IPS DF 4.7 (cell line): ENCODE measurements around the gene PGAM5.

Experiments used
- DNase-seq: peaks from one replicate; pipeline ENCODE4 v3.0.0-alpha.2; 2013; ENCODE audit warnings: low spot score; ENCODE audit errors: extremely low read depth

Gene PGAM5

GRCh38 chr12:132710405-132711079, at the start of gene PGAM5:
Gene PGAM5, plus strand, starts transcription at chr12:132710842. Its CDS starts 35 bp downstream, at chr12:132710877.
- no peak for DNase-seq

- DNase-seq, result no peak
These were observed 49.6 kb upstream of the PGAM5 start for GRCh38 chr12:132660996-132661395.

DNA sequence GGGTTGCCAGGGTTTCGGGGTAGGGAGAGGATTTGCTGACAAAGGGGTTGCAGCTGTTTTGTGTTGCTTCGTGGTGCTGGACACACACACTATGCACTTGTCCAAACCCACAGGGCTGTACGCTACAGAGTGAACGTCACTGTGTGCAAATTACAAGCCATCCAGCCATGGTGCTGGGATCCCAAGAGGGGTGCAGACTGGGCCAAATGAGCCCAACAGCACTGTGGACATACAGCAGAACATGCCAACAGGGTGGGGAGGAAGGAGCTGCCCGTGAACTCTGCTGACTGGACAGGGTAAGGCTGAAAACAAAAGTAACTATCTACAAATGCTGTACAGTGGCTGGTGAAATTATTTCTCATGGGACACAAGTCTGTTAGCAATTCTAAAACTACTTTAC, 48.7 kb upstream of the PGAM5 start:
- DNase-seq, result no peak

- DNase-seq, result no peak
These were observed 47.5 kb upstream of the PGAM5 start for GRCh38 chr12:132662901-132663755.

DNA sequence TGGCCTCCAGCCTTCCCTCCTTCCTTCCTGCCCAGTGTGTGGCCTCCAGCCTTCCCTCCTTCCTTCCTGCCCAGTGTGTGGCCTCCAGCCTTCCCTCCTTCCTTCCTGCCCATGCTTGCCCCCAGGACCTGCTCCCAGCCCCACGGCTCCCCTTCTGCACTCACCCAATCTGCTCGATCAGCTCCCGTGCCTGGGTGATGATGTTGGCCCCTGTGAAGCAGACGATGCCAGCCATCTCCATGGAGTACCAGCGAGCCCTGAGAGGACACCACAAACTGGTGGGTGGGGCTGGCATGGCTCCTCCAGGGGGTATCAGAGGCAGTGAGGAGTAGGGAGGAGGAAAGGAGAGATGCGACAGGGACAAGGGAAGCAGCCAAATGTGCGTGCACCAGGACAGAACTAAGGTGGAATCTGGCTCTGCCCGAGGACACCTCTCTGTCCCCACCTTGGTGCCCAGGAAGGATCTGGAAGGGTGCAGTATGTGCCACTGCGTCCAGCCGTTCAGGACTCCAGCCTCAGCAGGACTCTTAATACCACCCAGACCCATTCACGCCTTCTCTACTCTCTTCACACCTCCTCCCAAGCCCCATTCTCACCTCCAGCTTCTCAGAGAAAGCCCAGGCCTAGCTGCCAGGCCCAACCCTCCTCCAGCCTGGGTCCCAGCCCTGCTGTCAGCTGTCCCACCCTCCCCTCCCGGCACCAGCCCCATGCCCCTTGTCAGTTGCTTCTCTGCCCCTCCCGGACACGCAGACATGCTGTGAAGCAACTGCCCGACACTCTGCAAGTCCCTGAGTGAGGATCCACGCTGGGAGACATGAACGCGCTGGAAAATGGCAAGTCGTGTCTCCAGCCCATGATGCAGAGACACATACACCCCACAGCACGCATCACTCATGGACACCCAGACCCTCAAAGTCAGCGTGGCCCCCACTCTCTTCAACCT, 46.2 kb upstream of the PGAM5 start:
- no peak for DNase-seq

GRCh38 chr12:132665149-132665491, 45.5 kb upstream of the PGAM5 start:
- DNase-seq, result no peak

GRCh38 chr12:132665794-132666193, 44.8 kb upstream of the PGAM5 start:
- no peak for DNase-seq

- DNase-seq, result no peak
These were observed 42.2 kb upstream of the PGAM5 start for GRCh38 chr12:132668191-132669088.

- DNase-seq, result no peak
These were observed 41.3 kb upstream of the PGAM5 start for GRCh38 chr12:132669166-132669879.

DNA sequence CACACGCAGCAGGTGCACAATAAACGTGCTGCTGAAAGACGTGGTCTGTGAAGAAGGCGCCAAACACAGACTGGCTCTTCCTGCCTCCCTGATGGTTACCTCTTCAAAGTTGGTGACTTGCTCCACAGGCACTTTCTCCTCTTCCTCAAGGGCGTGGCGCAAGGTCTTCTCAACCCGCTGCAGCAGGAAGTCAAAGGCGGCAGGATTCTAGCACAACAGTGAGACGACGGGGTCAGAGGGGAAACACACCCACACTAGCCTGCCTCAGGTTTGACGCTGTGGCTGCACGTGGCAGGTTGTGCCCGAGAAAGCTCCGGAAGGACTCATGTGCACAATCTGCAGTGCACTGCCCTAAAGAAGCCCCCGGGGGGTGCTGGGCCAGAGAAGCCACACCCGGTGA, 38.5 kb upstream of the PGAM5 start:
- DNase-seq, result no peak

GRCh38 chr12:132672678-132673077, 38.0 kb upstream of the PGAM5 start:
- no peak for DNase-seq

GRCh38 chr12:132673288-132674179, 37.1 kb upstream of the PGAM5 start:
- no peak for DNase-seq

GRCh38 chr12:132674561-132674960, 36.1 kb upstream of the PGAM5 start:
- DNase-seq, result no peak

DNA sequence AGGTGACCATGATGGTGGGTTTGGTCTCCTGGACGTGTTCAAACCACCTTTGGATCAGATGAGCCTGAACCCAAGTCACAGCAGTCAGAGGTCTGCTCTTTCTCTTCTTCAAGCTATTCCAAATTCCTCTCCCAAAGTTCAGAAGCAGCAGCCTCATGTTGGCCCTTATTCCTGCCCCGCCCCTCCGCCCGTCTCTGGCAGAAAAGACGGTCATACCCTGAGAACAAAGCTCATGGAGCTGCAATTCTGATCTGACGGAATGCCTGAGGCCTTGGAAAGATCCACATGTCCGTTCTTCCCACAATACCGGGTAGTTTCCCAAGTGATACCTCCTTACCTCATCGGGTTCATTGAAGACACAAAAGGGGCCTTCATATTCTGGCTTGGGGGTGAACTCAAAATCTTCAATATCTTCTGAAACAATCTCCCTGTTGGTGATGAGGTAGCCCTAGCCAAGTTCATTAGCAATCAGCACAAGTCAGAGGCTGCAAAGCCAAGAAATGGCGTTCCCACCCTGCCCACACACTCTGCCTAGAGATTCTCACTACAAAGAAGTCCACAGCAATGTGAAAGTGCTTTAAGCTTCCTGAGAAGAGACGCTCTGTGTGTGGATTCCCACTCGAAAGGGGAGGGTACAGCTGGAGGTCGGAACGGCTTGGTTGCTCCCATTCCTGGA, 34.7 kb upstream of the PGAM5 start:
- DNase-seq, result no peak

DNA sequence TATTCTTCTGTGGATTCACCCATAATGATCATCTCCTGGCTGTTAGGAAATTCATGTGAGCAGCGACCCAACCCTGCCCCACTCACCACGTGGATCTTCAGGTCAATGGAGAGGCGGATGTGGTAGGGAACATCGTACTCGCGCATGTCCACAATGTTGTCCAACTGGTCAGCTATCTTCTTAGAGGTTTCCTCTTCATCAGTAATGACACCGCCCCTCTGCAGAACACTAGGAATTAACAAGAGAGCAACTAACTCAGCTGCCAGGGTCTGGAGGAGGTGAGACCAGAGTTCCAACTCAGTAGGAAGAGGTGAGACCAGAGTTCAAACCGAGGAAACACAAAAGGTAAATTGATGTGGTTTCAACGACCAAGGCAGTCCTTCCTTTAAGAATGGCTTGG, 33.1 kb upstream of the PGAM5 start:
- no peak for DNase-seq

DNA sequence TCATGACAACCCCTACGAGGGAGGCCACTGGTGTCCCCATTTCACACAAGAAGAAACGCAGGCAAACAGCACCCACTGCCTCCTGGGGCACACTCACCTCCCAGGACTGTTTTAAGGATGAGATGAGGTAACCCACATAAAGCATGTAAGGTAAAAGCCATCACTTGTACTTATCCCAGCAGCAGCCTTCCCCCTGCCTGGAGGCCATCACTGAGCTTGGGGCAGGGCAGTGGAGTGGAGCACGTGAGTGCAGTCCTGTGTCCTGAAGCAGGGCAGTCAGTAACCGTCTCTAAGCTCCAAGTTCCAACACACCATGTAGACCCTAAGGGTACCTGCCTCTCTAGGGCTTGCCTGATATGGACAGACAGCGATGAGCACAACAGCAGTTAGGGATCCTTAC, 25.2 kb upstream of the PGAM5 start:
- no peak for DNase-seq

DNA sequence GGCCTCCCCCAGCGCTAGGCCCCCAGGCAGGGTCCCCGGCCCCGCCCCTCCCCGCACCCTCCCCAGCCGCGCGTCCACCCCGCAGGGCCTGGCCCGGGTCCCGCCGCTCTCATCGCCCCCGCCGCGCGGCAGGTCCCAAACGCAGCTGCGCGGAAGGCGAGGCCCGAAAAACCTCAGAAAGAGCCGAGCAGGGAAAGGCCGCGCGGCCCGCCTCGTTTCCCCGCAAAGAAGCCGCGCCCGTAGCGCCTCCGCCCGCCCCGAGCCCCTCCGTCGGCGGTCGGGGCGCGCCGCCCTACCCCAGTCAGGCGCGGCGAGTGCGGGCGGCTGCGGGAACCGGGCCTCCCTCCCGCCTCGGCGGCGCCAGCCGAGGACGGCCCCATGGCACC, 23.8 kb upstream of the PGAM5 start:
- DNase-seq, result no peak
